Stimulated activated CD4-positive, alpha-beta T cell treated with anti-CD3 and anti-CD28 coated beads, Interleukin-4, amount 100 ng/mL, for 24 hours (primary cell): ENCODE data around the gene NTN3.
"Not testable (repeated sequence)": the region's sequence is repeated elsewhere in the genome, so short reads cannot be mapped to it uniquely, and the experiment has no call there.

ENCODE experiments used
- DNase-seq: peaks from one replicate; pipeline ENCODE4 v3.0.0-alpha.2; 2020

The NTN3 gene

GRCh38 chr16:2466667-2467527 lies 4.2 kb upstream of the NTN3 start:
- DNase-seq, result no peak

GRCh38 chr16:2467528-2468232 lies 3.4 kb upstream of the NTN3 start:
- no peak for DNase-seq

GRCh38 chr16:2468233-2468724 lies 2.8 kb upstream of the NTN3 start:
- no peak for DNase-seq

- no peak for DNase-seq
Measured at GRCh38 chr16:2468725-2469398, 2.2 kb upstream of the NTN3 start.

- no peak for DNase-seq
Measured at GRCh38 chr16:2469399-2470233, 1.5 kb upstream of the NTN3 start.

- DNase-seq, result no peak
Measured at GRCh38 chr16:2470234-2470601, 879 bp upstream of the NTN3 start.

- DNase-seq, result no peak
Measured at GRCh38 chr16:2470603-2471015, 488 bp upstream of the NTN3 start.

GRCh38 chr16:2471653-2472487 lies 773 bp downstream of the NTN3 start:
- DNase-seq, result no peak

GRCh38 chr16:2472488-2472864 lies 1.4 kb downstream of the NTN3 start:
- no peak for DNase-seq

GRCh38 chr16:2472885-2473445 lies 1.9 kb downstream of the NTN3 start:
- DNase-seq, result no peak

GRCh38 chr16:2473446-2473926 lies 2.4 kb downstream of the NTN3 start:
- DNase-seq, result no peak

GRCh38 chr16:2473999-2474876 lies 3.1 kb downstream of the NTN3 start:
- peak; percentile 47 for DNase-seq

- peak; percentile 80 for DNase-seq
Measured at GRCh38 chr16:2474877-2475412, 3.8 kb downstream of the NTN3 start, which contains the start of gene TBC1D24. Gene TBC1D24 (plus strand): TSS chr16:2475127. CDS start chr16:2496149, 21,022 bp downstream.

GRCh38 chr16:2475413-2476344 lies 4.6 kb downstream of the NTN3 start:
- DNase-seq, result no peak

- no peak for DNase-seq
Measured at GRCh38 chr16:2476345-2476720, 5.2 kb downstream of the NTN3 start.

- no peak for DNase-seq
Measured at GRCh38 chr16:2476741-2477140, 5.6 kb downstream of the NTN3 start.

GRCh38 chr16:2477327-2477726 lies 6.2 kb downstream of the NTN3 start:
- no peak for DNase-seq

GRCh38 chr16:2478279-2478678 lies 7.2 kb downstream of the NTN3 start:
- DNase-seq, result no peak

GRCh38 chr16:2479996-2480395 lies 8.9 kb downstream of the NTN3 start:
- DNase-seq, result not testable (repeated sequence)
